Measurements from ENCODE around the gene GNPTG. TPM values are rescaled to one million over a fixed set of nuclear protein-coding genes. Genes with fewer than 3 reads are reported as not detected.

Gene GNPTG
- total and polyA plus RNA-seq, 2 donors (not counting 3 experiments of a cell fraction or from before 2014, with no cell fraction given), result 51.6 to 109 TPM

- Histone ChIP-seq H3K27me3 (ENCODE audit: control insufficient read depth in 2 of 2, insufficient read depth in 2 of 2, low read length in 2 of 2) (no peaks in the 10 kb centered on the region), H2AFZ (ENCODE audit: low read depth, low read length) (no peak overlapping the region), H3K9me3 (replicated peaks; ENCODE audit: control insufficient read depth, insufficient read depth, low read length) (no peaks in the 10 kb centered on the region), H3K4me3 (replicated peaks in 1 of 3; ENCODE audit: insufficient read depth in 1 of 3, low read depth in 1 of 3, low read length in 3 of 3) (no peak overlapping the region), H3K9me1 (replicated peaks; ENCODE audit: control insufficient read depth, extremely low read depth, insufficient read depth, low read length) (no peaks in the 10 kb centered on the region), H3K79me2 (ENCODE audit: control insufficient read depth, insufficient read depth, low read length) (peaks cover 7% of the 10 kb centered on the region), H4K20me1 (replicated peaks; ENCODE audit: control insufficient read depth, extremely low read depth, insufficient read depth, low read length) (no peaks in the 10 kb centered on the region), H3K36me3 (ENCODE audit: control insufficient read depth in 2 of 2, extremely low read depth in 1 of 2, insufficient read depth in 2 of 2, low read length in 2 of 2) (peaks cover 0 to 11% of the 10 kb centered on the region in 2 experiments), H3K9ac (replicated peaks; ENCODE audit: extremely low read depth, insufficient read depth, low read length) (no peak overlapping the region), H3K4me2 (ENCODE audit: insufficient read depth, low read length) (no peak overlapping the region), H3K4me1 (ENCODE audit: control insufficient read depth, extremely low read depth, insufficient read depth, low read length) (peaks cover 4% of the 10 kb centered on the region), H3K27ac (ENCODE audit: insufficient read depth, low read depth, low read length) (no peak overlapping the region)
- ChIA-PET POLR2A (no interaction called here), CTCF (interaction anchor here (1.1 to 1.3 kb wide), 2 partner anchors 10 to 19 kb away, joined by 3 to 4 read pairs; no protein-coding TSS in a partner anchor)
- dilution Hi-C loops (cut with MboI; ENCODE audit: extremely low pct_ligation_motif_present, low sequenced_read_pairs) (no loop called here), intact Hi-C loops (cut with micrococcal nuclease) (no loop called here)
- no TSS peak for BruUV-seq (replicated peaks)
- DNase-seq (ENCODE audit: low read depth, low spot score) (no peak), FAIRE-seq (no peak)
- TF ChIP-seq MAX (IDR thresholded peaks at IDR 0.05; ENCODE audit: insufficient read depth, insufficient read length) (no peak), EZH2 (IDR thresholded peaks at IDR 0.05; ENCODE audit: borderline replicate concordance, low read depth, low read length, severe bottlenecking) (no peak), FOS (IDR thresholded peaks at IDR 0.05; ENCODE audit: borderline replicate concordance, insufficient read depth, low read length) (no peak), POLR2AphosphoS5 (IDR thresholded peaks at IDR 0.05; ENCODE audit: insufficient read depth, low read depth, low read length) (no peak), GATA2 (IDR thresholded peaks at IDR 0.05; ENCODE audit: insufficient read depth, insufficient read length, low read depth, low read length) (no peak), MYC (IDR thresholded peaks at IDR 0.05; ENCODE audit: low read depth, low read length) (no peak), POLR2A (IDR thresholded peaks at IDR 0.05; ENCODE audit: low read depth, low read length) (no peak), JUN (IDR thresholded peaks at IDR 0.05; ENCODE audit: borderline replicate concordance, insufficient read depth, insufficient read length, low read depth) (no peak)
- TF ChIP-seq, protein P1, sequence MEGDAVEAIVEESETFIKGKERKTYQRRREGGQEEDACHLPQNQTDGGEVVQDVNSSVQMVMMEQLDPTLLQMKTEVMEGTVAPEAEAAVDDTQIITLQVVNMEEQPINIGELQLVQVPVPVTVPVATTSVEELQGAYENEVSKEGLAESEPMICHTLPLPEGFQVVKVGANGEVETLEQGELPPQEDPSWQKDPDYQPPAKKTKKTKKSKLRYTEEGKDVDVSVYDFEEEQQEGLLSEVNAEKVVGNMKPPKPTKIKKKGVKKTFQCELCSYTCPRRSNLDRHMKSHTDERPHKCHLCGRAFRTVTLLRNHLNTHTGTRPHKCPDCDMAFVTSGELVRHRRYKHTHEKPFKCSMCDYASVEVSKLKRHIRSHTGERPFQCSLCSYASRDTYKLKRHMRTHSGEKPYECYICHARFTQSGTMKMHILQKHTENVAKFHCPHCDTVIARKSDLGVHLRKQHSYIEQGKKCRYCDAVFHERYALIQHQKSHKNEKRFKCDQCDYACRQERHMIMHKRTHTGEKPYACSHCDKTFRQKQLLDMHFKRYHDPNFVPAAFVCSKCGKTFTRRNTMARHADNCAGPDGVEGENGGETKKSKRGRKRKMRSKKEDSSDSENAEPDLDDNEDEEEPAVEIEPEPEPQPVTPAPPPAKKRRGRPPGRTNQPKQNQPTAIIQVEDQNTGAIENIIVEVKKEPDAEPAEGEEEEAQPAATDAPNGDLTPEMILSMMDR (IDR thresholded peaks at IDR 0.05; ENCODE audit: extremely low read depth in 1 of 2, insufficient read depth in 1 of 2, low read depth in 1 of 2, low read length in 2 of 2), result no peak
These were observed 5.9 kb upstream of the GNPTG start for GRCh38 chr16:1345651-1346421.
